Endothelial cell of umbilical vein (primary cell): ENCODE measurements around the gene ZC3HAV1.

Experiments used
- GATA2 ChIP-seq: IDR thresholded peaks from 2 replicates; pipeline ENCODE4 v1.7.0; 2011; ENCODE audit warnings: low read depth, mild to moderate bottlenecking, moderate library complexity, mixed read lengths, low read length; ENCODE audit not compliant: insufficient read length, insufficient read depth
- MYC ChIP-seq: IDR thresholded peaks from one replicate; pipeline ENCODE4 v1.6.1; 2011; ENCODE audit warnings: mild to moderate bottlenecking, low read depth, low read length
- TF ChIP-seq, protein P1 (sequence below), 2 donors: IDR thresholded peaks; 1 replicate in 1 of 2; 2 replicates in 1 of 2; pipeline ENCODE4 v1.5.1; 2011; ENCODE audit warnings: low read length in 2 of 2, mild to moderate bottlenecking in 2 of 2, moderate library complexity in 2 of 2, control low read depth in 1 of 2, inconsistent platforms in 1 of 2, low read depth in 1 of 2; ENCODE audit not compliant: insufficient read depth in 1 of 2; ENCODE audit errors: extremely low read depth in 1 of 2

DNA sequence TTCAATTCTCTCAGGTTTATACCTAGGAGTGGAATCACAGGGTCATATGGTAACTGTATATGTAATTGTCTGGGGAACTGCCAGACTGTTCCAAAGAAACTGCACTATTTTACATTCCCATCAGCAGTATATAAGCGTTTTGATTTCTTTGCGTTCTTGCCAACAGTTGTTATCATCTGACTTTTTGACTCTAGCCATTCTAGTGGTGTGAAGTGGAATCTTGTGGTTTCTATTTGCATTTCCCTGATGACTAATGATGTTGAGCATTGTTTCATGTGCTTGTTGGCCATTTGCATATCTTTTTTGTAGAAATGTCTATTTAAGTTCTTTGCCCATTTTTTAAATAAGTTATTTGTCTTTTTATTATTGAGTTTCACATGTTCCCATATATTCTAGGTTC is 44.3 kb upstream of the ZC3HAV1 start:
- TF ChIP-seq, protein P1, sequence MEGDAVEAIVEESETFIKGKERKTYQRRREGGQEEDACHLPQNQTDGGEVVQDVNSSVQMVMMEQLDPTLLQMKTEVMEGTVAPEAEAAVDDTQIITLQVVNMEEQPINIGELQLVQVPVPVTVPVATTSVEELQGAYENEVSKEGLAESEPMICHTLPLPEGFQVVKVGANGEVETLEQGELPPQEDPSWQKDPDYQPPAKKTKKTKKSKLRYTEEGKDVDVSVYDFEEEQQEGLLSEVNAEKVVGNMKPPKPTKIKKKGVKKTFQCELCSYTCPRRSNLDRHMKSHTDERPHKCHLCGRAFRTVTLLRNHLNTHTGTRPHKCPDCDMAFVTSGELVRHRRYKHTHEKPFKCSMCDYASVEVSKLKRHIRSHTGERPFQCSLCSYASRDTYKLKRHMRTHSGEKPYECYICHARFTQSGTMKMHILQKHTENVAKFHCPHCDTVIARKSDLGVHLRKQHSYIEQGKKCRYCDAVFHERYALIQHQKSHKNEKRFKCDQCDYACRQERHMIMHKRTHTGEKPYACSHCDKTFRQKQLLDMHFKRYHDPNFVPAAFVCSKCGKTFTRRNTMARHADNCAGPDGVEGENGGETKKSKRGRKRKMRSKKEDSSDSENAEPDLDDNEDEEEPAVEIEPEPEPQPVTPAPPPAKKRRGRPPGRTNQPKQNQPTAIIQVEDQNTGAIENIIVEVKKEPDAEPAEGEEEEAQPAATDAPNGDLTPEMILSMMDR (IDR thresholded peaks at IDR 0.05; ENCODE audit: extremely low read depth in 1 of 2, insufficient read depth in 1 of 2, low read depth in 1 of 2, low read length in 2 of 2), result no peak
- TF ChIP-seq MYC, result no peak
- TF ChIP-seq GATA2, result peak; percentile 82
